GM23338 (cell line): ENCODE results near the gene MIEF2.

Experiments
- CREB1 ChIP-seq: fragments of 250-450 bp; sonication (Bioruptor Pico); IDR thresholded peaks from 2 replicates; pipeline ENCODE4 v1.5.0; 2020; ENCODE audit warnings: low read depth, mild to moderate bottlenecking, moderate library complexity
- EZH2 ChIP-seq: fragments of 200-600 bp; sonication (generic); IDR thresholded peaks from one replicate; pipeline ENCODE4 v1.8.0; 2017; ENCODE audit warnings: antibody characterized with exemption, mild to moderate bottlenecking, low read depth; ENCODE audit not compliant: unreplicated experiment
- EZH2phosphoT487 ChIP-seq: fragments of 200-600 bp; sonication (generic); IDR thresholded peaks from one replicate; pipeline ENCODE4 v1.8.1; 2018; ENCODE audit warnings: antibody characterized with exemption; ENCODE audit not compliant: unreplicated experiment
- JUNB ChIP-seq: IDR thresholded peaks from one replicate; pipeline ENCODE4 v1.6.1; 2016; ENCODE audit warnings: antibody characterized with exemption; ENCODE audit not compliant: unreplicated experiment
- NANOG ChIP-seq: IDR thresholded peaks from 2 replicates; pipeline ENCODE4 v1.6.1; 2016; ENCODE audit warnings: antibody characterized with exemption, borderline replicate concordance
- POLR2AphosphoS5 ChIP-seq: IDR thresholded peaks from 2 replicates; pipeline ENCODE4 v1.6.1; 2016; ENCODE audit warnings: antibody characterized with exemption, low read depth
- STAT1 ChIP-seq: IDR thresholded peaks from one replicate; pipeline ENCODE4 v1.6.1; 2016; ENCODE audit warnings: antibody characterized with exemption; ENCODE audit not compliant: unreplicated experiment
- TF ChIP-seq, protein P1 (sequence below): IDR thresholded peaks from one replicate; pipeline ENCODE4 v1.6.1; 2018; ENCODE audit warnings: antibody characterized with exemption; ENCODE audit not compliant: unreplicated experiment
- TF ChIP-seq, protein P2 (sequence below), 2 experiments: fragments of 200-600 bp in 1 of 2; sonication (generic) in 1 of 2; conservative IDR thresholded peaks; 2 replicates each; pipeline versions ENCODE4 v1.5.1 to v1.6.1; 2016 to 2017; ENCODE audit warnings: antibody characterized with exemption in 2 of 2, low read depth in 2 of 2, mild to moderate bottlenecking in 2 of 2, moderate library complexity in 1 of 2
- TF ChIP-seq, protein P3 (sequence below): fragments of 250-450 bp; sonication (Bioruptor Pico); IDR thresholded peaks from 2 replicates; pipeline ENCODE4 v1.5.0; 2020; ENCODE audit warnings: mild to moderate bottlenecking, moderate library complexity

DNA sequence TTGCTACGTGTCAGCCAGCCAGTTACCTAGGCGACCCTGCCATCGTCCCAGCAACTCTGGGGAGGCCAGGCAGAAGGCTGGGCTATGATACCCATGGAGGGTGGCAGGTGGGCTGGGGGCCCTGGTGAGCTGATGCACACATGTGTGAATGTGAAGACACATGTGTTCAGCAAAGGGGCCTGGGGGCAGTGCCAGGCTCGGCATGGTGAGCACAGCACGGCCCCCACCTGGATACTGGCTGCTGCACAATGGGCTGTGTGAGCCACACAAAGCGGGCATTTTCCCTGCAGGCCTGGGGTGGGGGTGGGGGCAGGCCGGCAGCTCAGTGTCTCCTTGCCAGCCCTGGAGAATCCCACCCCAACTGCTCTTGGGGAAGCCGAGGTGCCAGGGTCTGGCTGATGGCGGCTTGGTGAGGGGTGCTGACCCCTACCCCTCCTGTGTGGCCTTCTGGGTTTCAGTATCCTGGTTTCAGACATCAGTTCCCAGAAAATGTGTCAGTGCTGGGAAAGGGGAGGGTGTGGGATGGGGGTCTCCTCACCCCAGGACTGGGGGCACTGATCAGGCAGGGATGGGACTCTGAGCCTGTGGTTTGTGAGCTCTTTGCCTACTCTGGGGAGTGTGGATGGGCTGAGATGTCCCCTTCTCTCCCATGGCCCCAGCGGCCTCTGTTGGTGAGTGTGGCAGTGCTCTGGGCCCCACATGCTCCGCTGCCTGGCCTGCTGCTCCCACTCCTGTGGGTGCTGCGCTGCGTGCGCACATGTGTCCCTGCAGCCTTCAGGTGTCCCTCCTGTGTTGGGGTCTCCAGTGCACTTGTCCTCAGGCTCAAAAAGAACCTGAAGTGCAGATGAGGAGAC lies 29.9 kb upstream of the MIEF2 start:
- TF ChIP-seq, protein P1, sequence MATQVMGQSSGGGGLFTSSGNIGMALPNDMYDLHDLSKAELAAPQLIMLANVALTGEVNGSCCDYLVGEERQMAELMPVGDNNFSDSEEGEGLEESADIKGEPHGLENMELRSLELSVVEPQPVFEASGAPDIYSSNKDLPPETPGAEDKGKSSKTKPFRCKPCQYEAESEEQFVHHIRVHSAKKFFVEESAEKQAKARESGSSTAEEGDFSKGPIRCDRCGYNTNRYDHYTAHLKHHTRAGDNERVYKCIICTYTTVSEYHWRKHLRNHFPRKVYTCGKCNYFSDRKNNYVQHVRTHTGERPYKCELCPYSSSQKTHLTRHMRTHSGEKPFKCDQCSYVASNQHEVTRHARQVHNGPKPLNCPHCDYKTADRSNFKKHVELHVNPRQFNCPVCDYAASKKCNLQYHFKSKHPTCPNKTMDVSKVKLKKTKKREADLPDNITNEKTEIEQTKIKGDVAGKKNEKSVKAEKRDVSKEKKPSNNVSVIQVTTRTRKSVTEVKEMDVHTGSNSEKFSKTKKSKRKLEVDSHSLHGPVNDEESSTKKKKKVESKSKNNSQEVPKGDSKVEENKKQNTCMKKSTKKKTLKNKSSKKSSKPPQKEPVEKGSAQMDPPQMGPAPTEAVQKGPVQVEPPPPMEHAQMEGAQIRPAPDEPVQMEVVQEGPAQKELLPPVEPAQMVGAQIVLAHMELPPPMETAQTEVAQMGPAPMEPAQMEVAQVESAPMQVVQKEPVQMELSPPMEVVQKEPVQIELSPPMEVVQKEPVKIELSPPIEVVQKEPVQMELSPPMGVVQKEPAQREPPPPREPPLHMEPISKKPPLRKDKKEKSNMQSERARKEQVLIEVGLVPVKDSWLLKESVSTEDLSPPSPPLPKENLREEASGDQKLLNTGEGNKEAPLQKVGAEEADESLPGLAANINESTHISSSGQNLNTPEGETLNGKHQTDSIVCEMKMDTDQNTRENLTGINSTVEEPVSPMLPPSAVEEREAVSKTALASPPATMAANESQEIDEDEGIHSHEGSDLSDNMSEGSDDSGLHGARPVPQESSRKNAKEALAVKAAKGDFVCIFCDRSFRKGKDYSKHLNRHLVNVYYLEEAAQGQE = no peak
- TF ChIP-seq, protein P2, sequence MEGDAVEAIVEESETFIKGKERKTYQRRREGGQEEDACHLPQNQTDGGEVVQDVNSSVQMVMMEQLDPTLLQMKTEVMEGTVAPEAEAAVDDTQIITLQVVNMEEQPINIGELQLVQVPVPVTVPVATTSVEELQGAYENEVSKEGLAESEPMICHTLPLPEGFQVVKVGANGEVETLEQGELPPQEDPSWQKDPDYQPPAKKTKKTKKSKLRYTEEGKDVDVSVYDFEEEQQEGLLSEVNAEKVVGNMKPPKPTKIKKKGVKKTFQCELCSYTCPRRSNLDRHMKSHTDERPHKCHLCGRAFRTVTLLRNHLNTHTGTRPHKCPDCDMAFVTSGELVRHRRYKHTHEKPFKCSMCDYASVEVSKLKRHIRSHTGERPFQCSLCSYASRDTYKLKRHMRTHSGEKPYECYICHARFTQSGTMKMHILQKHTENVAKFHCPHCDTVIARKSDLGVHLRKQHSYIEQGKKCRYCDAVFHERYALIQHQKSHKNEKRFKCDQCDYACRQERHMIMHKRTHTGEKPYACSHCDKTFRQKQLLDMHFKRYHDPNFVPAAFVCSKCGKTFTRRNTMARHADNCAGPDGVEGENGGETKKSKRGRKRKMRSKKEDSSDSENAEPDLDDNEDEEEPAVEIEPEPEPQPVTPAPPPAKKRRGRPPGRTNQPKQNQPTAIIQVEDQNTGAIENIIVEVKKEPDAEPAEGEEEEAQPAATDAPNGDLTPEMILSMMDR (conservative IDR thresholded peaks at IDR 0.05; ENCODE audit: low read depth in 2 of 2) = no peak
- TF ChIP-seq EZH2 = no peak
- TF ChIP-seq POLR2AphosphoS5 = no peak
- TF ChIP-seq EZH2phosphoT487 = no peak
- no peak for TF ChIP-seq STAT1
- TF ChIP-seq NANOG = no peak
- TF ChIP-seq JUNB = no peak
- TF ChIP-seq, protein P3, sequence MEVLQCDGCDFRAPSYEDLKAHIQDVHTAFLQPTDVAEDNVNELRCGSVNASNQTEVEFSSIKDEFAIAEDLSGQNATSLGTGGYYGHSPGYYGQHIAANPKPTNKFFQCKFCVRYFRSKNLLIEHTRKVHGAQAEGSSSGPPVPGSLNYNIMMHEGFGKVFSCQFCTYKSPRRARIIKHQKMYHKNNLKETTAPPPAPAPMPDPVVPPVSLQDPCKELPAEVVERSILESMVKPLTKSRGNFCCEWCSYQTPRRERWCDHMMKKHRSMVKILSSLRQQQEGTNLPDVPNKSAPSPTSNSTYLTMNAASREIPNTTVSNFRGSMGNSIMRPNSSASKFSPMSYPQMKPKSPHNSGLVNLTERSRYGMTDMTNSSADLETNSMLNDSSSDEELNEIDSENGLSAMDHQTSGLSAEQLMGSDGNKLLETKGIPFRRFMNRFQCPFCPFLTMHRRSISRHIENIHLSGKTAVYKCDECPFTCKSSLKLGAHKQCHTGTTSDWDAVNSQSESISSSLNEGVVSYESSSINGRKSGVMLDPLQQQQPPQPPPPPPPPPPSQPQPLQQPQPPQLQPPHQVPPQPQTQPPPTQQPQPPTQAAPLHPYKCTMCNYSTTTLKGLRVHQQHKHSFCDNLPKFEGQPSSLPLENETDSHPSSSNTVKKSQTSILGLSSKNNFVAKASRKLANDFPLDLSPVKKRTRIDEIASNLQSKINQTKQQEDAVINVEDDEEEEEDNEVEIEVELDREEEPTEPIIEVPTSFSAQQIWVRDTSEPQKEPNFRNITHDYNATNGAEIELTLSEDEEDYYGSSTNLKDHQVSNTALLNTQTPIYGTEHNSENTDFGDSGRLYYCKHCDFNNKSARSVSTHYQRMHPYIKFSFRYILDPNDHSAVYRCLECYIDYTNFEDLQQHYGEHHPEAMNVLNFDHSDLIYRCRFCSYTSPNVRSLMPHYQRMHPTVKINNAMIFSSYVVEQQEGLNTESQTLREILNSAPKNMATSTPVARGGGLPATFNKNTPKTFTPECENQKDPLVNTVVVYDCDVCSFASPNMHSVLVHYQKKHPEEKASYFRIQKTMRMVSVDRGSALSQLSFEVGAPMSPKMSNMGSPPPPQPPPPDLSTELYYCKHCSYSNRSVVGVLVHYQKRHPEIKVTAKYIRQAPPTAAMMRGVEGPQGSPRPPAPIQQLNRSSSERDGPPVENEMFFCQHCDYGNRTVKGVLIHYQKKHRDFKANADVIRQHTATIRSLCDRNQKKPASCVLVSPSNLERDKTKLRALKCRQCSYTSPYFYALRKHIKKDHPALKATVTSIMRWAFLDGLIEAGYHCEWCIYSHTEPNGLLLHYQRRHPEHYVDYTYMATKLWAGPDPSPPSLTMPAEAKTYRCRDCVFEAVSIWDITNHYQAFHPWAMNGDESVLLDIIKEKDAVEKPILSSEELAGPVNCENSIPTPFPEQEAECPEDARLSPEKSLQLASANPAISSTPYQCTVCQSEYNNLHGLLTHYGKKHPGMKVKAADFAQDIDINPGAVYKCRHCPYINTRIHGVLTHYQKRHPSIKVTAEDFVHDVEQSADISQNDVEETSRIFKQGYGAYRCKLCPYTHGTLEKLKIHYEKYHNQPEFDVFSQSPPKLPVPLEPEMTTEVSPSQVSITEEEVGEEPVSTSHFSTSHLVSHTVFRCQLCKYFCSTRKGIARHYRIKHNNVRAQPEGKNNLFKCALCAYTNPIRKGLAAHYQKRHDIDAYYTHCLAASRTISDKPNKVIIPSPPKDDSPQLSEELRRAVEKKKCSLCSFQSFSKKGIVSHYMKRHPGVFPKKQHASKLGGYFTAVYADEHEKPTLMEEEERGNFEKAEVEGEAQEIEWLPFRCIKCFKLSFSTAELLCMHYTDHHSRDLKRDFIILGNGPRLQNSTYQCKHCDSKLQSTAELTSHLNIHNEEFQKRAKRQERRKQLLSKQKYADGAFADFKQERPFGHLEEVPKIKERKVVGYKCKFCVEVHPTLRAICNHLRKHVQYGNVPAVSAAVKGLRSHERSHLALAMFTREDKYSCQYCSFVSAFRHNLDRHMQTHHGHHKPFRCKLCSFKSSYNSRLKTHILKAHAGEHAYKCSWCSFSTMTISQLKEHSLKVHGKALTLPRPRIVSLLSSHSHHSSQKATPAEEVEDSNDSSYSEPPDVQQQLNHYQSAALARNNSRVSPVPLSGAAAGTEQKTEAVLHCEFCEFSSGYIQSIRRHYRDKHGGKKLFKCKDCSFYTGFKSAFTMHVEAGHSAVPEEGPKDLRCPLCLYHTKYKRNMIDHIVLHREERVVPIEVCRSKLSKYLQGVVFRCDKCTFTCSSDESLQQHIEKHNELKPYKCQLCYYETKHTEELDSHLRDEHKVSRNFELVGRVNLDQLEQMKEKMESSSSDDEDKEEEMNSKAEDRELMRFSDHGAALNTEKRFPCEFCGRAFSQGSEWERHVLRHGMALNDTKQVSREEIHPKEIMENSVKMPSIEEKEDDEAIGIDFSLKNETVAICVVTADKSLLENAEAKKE (CRISPR knock-in tag) = no peak
- TF ChIP-seq CREB1 (CRISPR knock-in tag) = no peak
